Measurements from ENCODE around the gene NQO2. TPM values are rescaled to one million over a fixed set of nuclear protein-coding genes. Genes with fewer than 3 reads are reported as not detected.
A peak's percentile ranks its signal among the peaks of the same experiment; 100 is the strongest.
"Not testable (repeated sequence)": the region's sequence is repeated elsewhere in the genome, so short reads cannot be mapped to it uniquely, and the experiment has no call there.

Gene NQO2
- total and polyA plus RNA-seq, 2 donors (not counting 1 experiment from before 2014, with no cell fraction given) = 6.2 to 21.5 TPM

- H3K27me3 ChIP-seq (replicated peaks in 1 of 4; ENCODE audit: control extremely low read depth in 1 of 4, control insufficient read depth in 3 of 4, insufficient read depth in 4 of 4, low read length in 3 of 4); intact Hi-C loops (cut with micrococcal nuclease); ATAC-seq (ENCODE audit: low read depth); H3K9me3 ChIP-seq (ENCODE audit: control extremely low read depth in 1 of 3, control insufficient read depth in 2 of 3, insufficient read depth in 1 of 3, low read length in 2 of 3); DNase-seq; H3K9me3 Mint-ChIP-seq (ENCODE audit: insufficient read depth); H3K27me3 Mint-ChIP-seq; H2AFZ ChIP-seq (ENCODE audit: insufficient read depth, low read depth, low read length, poor library complexity, severe bottlenecking); H4K20me1 ChIP-seq (ENCODE audit: control insufficient read depth, insufficient read depth, low read length, poor library complexity, severe bottlenecking); H3K4me2 ChIP-seq (replicated peaks; ENCODE audit: low read depth, low read length, poor library complexity, severe bottlenecking); H3K9ac ChIP-seq (ENCODE audit: low read length); H3K4me3 Mint-ChIP-seq; H3K4me3 ChIP-seq (ENCODE audit: control extremely low read depth in 1 of 5, extremely low read depth in 1 of 5, insufficient read depth in 1 of 5, low read depth in 2 of 5, low read length in 4 of 5); H3K27ac ChIP-seq (ENCODE audit: low read length in 2 of 2); H3K36me3 ChIP-seq (replicated peaks in 1 of 2; ENCODE audit: control extremely low read depth in 1 of 2, control insufficient read depth in 1 of 2, extremely low read depth in 1 of 2, insufficient read depth in 2 of 2, low read length in 1 of 2); H3K27ac Mint-ChIP-seq: not testable (repeated sequence)
- WGBS (ENCODE audit: insufficient coverage) = 100% methylated on average over 1 of the region's 11 CpGs
- Histone ChIP-seq H3K79me2 (ENCODE audit: control insufficient read depth, insufficient read depth, low read length) (peaks cover 11% of the 10 kb centered on the region), H3K4me1 (ENCODE audit: control insufficient read depth in 2 of 2, insufficient read depth in 2 of 2, low read length in 2 of 2) (peaks cover 5 to 14% of the 10 kb centered on the region in 2 donors)
- POLR2A ChIA-PET = interaction anchor here (1.2 kb wide), 1 partner anchor 71 kb away, joined by 3 read pairs; no protein-coding TSS in a partner anchor
- H3K4me1 Mint-ChIP-seq = peaks cover 11% of the 10 kb centered on the region
- CTCF ChIA-PET = interaction anchor here (1.2 to 8.6 kb wide), 6 partner anchors 8 to 69 kb away, joined by 3 to 83 read pairs (median 4); partner anchors contain the start of genes NQO2 and RIPK1
Measured at GRCh38 chr6:3060092-3060491, 60.4 kb downstream of the NQO2 start.

GRCh38 chr6:3061501-3061941, 61.8 kb downstream of the NQO2 start:
- Histone ChIP-seq H3K79me2 (ENCODE audit: control insufficient read depth, insufficient read depth, low read length) (peaks cover 14% of the 10 kb centered on the region), H3K27ac (ENCODE audit: low read length in 2 of 2) (no peak overlapping the region), H3K9me3 (ENCODE audit: control extremely low read depth in 1 of 3, control insufficient read depth in 2 of 3, insufficient read depth in 1 of 3, low read length in 2 of 3) (no peaks in the 10 kb centered on the region), H3K4me2 (replicated peaks; ENCODE audit: low read depth, low read length, poor library complexity, severe bottlenecking) (no peak overlapping the region), H4K20me1 (ENCODE audit: control insufficient read depth, insufficient read depth, low read length, poor library complexity, severe bottlenecking) (no peaks in the 10 kb centered on the region), H2AFZ (ENCODE audit: insufficient read depth, low read depth, low read length, poor library complexity, severe bottlenecking) (no peak overlapping the region), H3K4me1 (ENCODE audit: control insufficient read depth in 2 of 2, insufficient read depth in 2 of 2, low read length in 2 of 2) (peaks cover 5 to 7% of the 10 kb centered on the region in 2 donors), H3K9ac (ENCODE audit: low read length) (no peak overlapping the region), H3K27me3 (replicated peaks in 1 of 4; ENCODE audit: control extremely low read depth in 1 of 4, control insufficient read depth in 3 of 4, insufficient read depth in 4 of 4, low read length in 3 of 4) (no peaks in the 10 kb centered on the region), H3K4me3 (ENCODE audit: control extremely low read depth in 1 of 5, extremely low read depth in 1 of 5, insufficient read depth in 1 of 5, low read depth in 2 of 5, low read length in 4 of 5) (no peak overlapping the region), H3K36me3 (replicated peaks in 1 of 2; ENCODE audit: control extremely low read depth in 1 of 2, control insufficient read depth in 1 of 2, extremely low read depth in 1 of 2, insufficient read depth in 2 of 2, low read length in 1 of 2) (no peaks in the 10 kb centered on the region)
- ChIA-PET POLR2A (interaction anchor here (0.6 kb wide), 1 partner anchor 47 kb away, joined by 3 read pairs; no protein-coding TSS in a partner anchor), CTCF (interaction anchor here (1.2 to 1.8 kb wide), 2 partner anchors 64 to 71 kb away, joined by 5 to 6 read pairs; no protein-coding TSS in a partner anchor)
- DNase-seq (no peak), ATAC-seq (ENCODE audit: low read depth) (no peak)
- TF ChIP-seq CTCF (IDR thresholded peaks at IDR 0.05) = no peak
- Mint-ChIP-seq H3K4me3 (no peak overlapping the region), H3K27me3 (no peaks in the 10 kb centered on the region), H3K9me3 (ENCODE audit: insufficient read depth) (no peaks in the 10 kb centered on the region), H3K4me1 (peaks cover 10% of the 10 kb centered on the region), H3K27ac (no peak overlapping the region)
- WGBS (ENCODE audit: insufficient coverage) = no CpG with 5 or more reads among the region's 5 CpGs
- intact Hi-C loops (cut with micrococcal nuclease) = no loop called here

GRCh38 chr6:3063340-3063732, 63.6 kb downstream of the NQO2 start:
- not testable (repeated sequence) for H3K9me3 ChIP-seq (ENCODE audit: control extremely low read depth in 1 of 3, control insufficient read depth in 2 of 3, insufficient read depth in 1 of 3, low read length in 2 of 3); H3K27me3 Mint-ChIP-seq; H3K9me3 Mint-ChIP-seq (ENCODE audit: insufficient read depth); ATAC-seq (ENCODE audit: low read depth); H4K20me1 ChIP-seq (ENCODE audit: control insufficient read depth, insufficient read depth, low read length, poor library complexity, severe bottlenecking); H3K27me3 ChIP-seq (replicated peaks in 1 of 4; ENCODE audit: control extremely low read depth in 1 of 4, control insufficient read depth in 3 of 4, insufficient read depth in 4 of 4, low read length in 3 of 4); DNase-seq; H3K36me3 ChIP-seq (replicated peaks in 1 of 2; ENCODE audit: control extremely low read depth in 1 of 2, control insufficient read depth in 1 of 2, extremely low read depth in 1 of 2, insufficient read depth in 2 of 2, low read length in 1 of 2)
- ChIA-PET POLR2A (interaction anchor here (0.6 to 1.2 kb wide), 8 partner anchors 10 to 298 kb away, joined by 3 to 7 read pairs (median 3); partner anchors contain the start of genes BPHL, NQO2, SERPINB1 and WRNIP1), CTCF (interaction anchor here (0.8 to 1.3 kb wide), 10 partner anchors 10 to 272 kb away, joined by 3 to 8 read pairs (median 4); partner anchors contain the start of genes NQO2 and TUBB2A)
- H3K4me3 Mint-ChIP-seq = peak overlapping the region; percentile 92
- H3K27ac Mint-ChIP-seq = peak overlapping the region; percentile 80
- WGBS (ENCODE audit: insufficient coverage) = 0% methylated on average over 5 of the region's 19 CpGs
- Histone ChIP-seq H3K27ac (ENCODE audit: low read length in 2 of 2) (peak overlapping the region in 1 of 2 donors; percentile 76), H3K4me2 (replicated peaks; ENCODE audit: low read depth, low read length, poor library complexity, severe bottlenecking) (peak overlapping the region; percentile 96), H3K79me2 (ENCODE audit: control insufficient read depth, insufficient read depth, low read length) (peaks cover 14% of the 10 kb centered on the region), H3K4me3 (ENCODE audit: control extremely low read depth in 1 of 5, extremely low read depth in 1 of 5, insufficient read depth in 1 of 5, low read depth in 2 of 5, low read length in 4 of 5) (peak overlapping the region in 4 of 5 experiments; percentile 67 to 89 (median 72)), H3K4me1 (ENCODE audit: control insufficient read depth in 2 of 2, insufficient read depth in 2 of 2, low read length in 2 of 2) (peaks cover 9 to 14% of the 10 kb centered on the region in 2 donors), H2AFZ (ENCODE audit: insufficient read depth, low read depth, low read length, poor library complexity, severe bottlenecking) (peak overlapping the region; percentile 81), H3K9ac (ENCODE audit: low read length) (peak overlapping the region; percentile 84)
- intact Hi-C loops (cut with micrococcal nuclease) = loop anchor here (1.0 kb wide), 1 partner anchor 10 kb away; no protein-coding TSS in a partner anchor
- peaks cover 19% of the 10 kb centered on the region for H3K4me1 Mint-ChIP-seq
